ENCODE data around the gene ZSWIM9.

ZSWIM9 gene

GRCh38 chr19:48244281-48244680 is 73.8 kb downstream of the ZSWIM9 start:
- Histone ChIP-seq H3K4me3 (ENCODE audit: low read length) (no peak overlapping the region), H3K9me3 (ENCODE audit: control insufficient read depth, insufficient read depth, low read length) (no peaks in the 10 kb centered on the region), H3K27ac (ENCODE audit: low read length) (no peak overlapping the region), H3K36me3 (ENCODE audit: control insufficient read depth, insufficient read depth, low read length) (no peaks in the 10 kb centered on the region; the same call in 1 of the 2 replicates), H3K4me1 (ENCODE audit: control insufficient read depth, insufficient read depth, low read length) (peaks cover 2% of the 10 kb centered on the region), H3K27me3 (ENCODE audit: control insufficient read depth, insufficient read depth, low read length) (no peaks in the 10 kb centered on the region)
- WGBS (ENCODE audit: insufficient coverage, insufficient read length): no CpG with 5 or more reads among the region's 5 CpGs
- no peak for DNase-seq (ENCODE audit: low read depth, low spot score)

DNA sequence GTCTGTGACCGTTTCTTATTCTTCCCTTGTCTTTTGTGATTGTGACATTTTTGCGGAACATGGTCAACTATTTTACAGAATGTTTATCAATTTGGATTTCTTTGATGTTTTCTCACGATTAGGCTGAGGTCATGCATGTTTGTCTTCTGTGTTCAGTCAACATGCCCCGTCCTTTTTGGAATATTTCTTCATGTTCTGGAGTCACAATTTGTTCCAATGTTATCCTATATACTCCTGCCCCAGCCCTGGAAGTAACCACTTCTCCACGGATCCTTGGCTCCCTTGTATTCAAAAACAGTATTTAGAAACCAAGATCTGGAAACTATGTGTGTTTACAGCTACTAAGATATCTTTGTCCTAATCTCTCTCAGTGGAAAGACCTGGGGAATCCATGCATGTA is 75.6 kb downstream of the ZSWIM9 start:
- no peaks in the 10 kb centered on the region; the same call in 1 of the 2 replicates for H3K36me3 ChIP-seq (ENCODE audit: control insufficient read depth, insufficient read depth, low read length)
- no CpG with 5 or more reads among the region's 5 CpGs for WGBS (ENCODE audit: insufficient coverage, insufficient read length)
- no peak for DNase-seq (ENCODE audit: low read depth, low spot score)
- no peak overlapping the region for H3K4me3 ChIP-seq (ENCODE audit: low read length)
- no peaks in the 10 kb centered on the region for H3K27me3 ChIP-seq (ENCODE audit: control insufficient read depth, insufficient read depth, low read length)
- no peaks in the 10 kb centered on the region; the same call in 1 of the 2 replicates for H3K4me1 ChIP-seq (ENCODE audit: control insufficient read depth, insufficient read depth, low read length)
- H3K9me3 ChIP-seq (ENCODE audit: control insufficient read depth, insufficient read depth, low read length): no peaks in the 10 kb centered on the region
- H3K27ac ChIP-seq (ENCODE audit: low read length): no peak overlapping the region

DNA sequence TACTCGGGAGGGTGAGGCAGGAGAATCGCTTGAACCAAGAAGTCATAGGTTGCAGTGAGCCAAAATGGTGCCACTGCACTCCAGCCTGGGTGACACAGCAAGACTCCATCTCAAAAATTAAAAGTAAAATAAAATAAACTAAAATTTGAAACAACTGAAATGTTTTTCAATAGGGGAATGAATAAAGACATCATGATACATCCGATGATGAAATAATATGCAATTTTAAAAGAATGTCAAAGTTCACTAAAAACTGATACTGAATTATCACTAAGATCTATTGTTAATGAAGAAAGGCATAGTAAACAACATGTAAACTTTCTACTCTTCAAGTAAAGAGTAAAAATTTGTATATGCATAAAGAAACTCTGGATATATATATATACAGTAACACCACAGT is 76.7 kb downstream of the ZSWIM9 start:
- Histone ChIP-seq H3K4me1 (ENCODE audit: control insufficient read depth, insufficient read depth, low read length) (no peaks in the 10 kb centered on the region; the same call in 1 of the 2 replicates), H3K9me3 (ENCODE audit: control insufficient read depth, insufficient read depth, low read length) (no peaks in the 10 kb centered on the region), H3K27ac (ENCODE audit: low read length) (no peak overlapping the region), H3K4me3 (ENCODE audit: low read length) (no peak overlapping the region), H3K27me3 (ENCODE audit: control insufficient read depth, insufficient read depth, low read length) (no peaks in the 10 kb centered on the region), H3K36me3 (ENCODE audit: control insufficient read depth, insufficient read depth, low read length) (no peaks in the 10 kb centered on the region; the same call in 1 of the 2 replicates)
- no peak for DNase-seq (ENCODE audit: low read depth, low spot score)
- WGBS (ENCODE audit: insufficient coverage, insufficient read length): no CpG with 5 or more reads among the region's 3 CpGs
